Ectodermal cell (in vitro differentiated cells): ENCODE results near the gene RANBP1.
"Not testable (repeated sequence)": the region's sequence is repeated elsewhere in the genome, so short reads cannot be mapped to it uniquely, and the experiment has no call there.

ENCODE experiments used
- H3K27ac ChIP-seq: 2 replicates; pipeline ENCODE4 v1.7.0; 2013; ENCODE audit warnings: mild to moderate bottlenecking, low read depth, low read length; ENCODE audit not compliant: insufficient read depth, poor library complexity, severe bottlenecking
- H3K27me3 ChIP-seq: 2 replicates; pipeline ENCODE4 v1.7.0; 2013; ENCODE audit warnings: mild to moderate bottlenecking, low read length; ENCODE audit not compliant: insufficient read depth, control insufficient read depth, poor library complexity, severe bottlenecking
- H3K36me3 ChIP-seq: one replicate; pipeline ENCODE4 v1.7.0; 2013; ENCODE audit warnings: low read length; ENCODE audit not compliant: control insufficient read depth, insufficient read depth
- H3K4me1 ChIP-seq: one replicate; pipeline ENCODE4 v1.7.0; 2013; ENCODE audit warnings: low read length; ENCODE audit not compliant: control insufficient read depth, insufficient read depth
- H3K4me3 ChIP-seq: 2 replicates; pipeline ENCODE4 v1.7.0; 2013; ENCODE audit warnings: low read depth, low read length, control low read depth; ENCODE audit not compliant: insufficient read depth
- H3K9me3 ChIP-seq: 2 replicates; pipeline ENCODE4 v1.7.0; 2013; ENCODE audit warnings: mild to moderate bottlenecking, low read length, moderate library complexity; ENCODE audit not compliant: control insufficient read depth
- WGBS, 2 experiments: methylation state at CpG; one replicate each; pipeline ENCODE4 v1.1.7; 2013; ENCODE audit warnings: missing lambda C conversion rate in 2 of 2; 5-methylcytosine and 5-hydroxymethylcytosine counted together

Gene RANBP1

DNA sequence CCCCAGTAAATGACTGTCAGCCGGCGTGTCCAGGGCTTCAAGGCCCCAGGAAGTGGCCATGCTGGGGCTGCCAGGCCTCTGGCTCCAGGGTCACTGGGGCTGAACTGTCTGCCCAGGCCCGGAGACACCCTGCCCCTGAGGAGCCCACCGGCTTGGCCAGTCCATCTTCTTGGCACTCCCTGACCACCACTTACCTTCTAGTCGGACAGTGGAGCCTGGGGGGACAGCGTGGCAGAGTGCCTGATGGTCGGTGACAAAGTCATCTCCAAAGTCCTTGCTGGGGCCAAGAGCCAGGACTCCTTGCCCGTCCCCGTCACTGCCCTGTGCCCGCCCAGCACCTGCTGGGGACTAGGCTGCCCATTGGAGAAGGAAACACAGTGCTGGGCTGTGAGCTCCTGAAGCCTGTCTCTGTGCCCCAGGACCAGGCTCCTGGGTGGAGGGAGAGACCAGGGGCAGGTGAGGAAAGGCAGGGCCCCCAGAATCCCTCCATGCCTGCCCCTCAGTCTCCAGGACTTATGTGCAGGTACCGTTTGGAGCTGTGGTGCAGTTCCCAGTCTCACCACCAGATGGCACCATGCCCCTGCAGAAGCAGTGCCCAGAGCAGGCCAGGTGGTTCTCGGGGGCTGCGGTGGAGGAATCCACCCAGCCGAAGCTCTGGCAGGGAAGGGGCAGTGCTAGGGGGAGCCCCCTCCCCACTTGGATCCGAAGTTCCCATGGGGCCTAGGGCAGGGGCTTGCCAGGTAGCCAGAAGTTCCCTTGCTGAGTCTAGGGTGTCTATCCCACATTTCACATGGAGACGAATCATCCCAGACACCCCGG is 40.9 kb downstream of the RANBP1 start:
- H3K9me3 ChIP-seq, result no peaks in the 10 kb centered on the region
- no peak overlapping the region for H3K4me3 ChIP-seq
- H3K27ac ChIP-seq, result no peak overlapping the region
- WGBS, 2 experiments, result 57 to 58% methylated on average over 17 of the region's 17 CpGs
- no peaks in the 10 kb centered on the region for H3K36me3 ChIP-seq
- no peaks in the 10 kb centered on the region for H3K27me3 ChIP-seq
- peaks cover 18% of the 10 kb centered on the region for H3K4me1 ChIP-seq

DNA sequence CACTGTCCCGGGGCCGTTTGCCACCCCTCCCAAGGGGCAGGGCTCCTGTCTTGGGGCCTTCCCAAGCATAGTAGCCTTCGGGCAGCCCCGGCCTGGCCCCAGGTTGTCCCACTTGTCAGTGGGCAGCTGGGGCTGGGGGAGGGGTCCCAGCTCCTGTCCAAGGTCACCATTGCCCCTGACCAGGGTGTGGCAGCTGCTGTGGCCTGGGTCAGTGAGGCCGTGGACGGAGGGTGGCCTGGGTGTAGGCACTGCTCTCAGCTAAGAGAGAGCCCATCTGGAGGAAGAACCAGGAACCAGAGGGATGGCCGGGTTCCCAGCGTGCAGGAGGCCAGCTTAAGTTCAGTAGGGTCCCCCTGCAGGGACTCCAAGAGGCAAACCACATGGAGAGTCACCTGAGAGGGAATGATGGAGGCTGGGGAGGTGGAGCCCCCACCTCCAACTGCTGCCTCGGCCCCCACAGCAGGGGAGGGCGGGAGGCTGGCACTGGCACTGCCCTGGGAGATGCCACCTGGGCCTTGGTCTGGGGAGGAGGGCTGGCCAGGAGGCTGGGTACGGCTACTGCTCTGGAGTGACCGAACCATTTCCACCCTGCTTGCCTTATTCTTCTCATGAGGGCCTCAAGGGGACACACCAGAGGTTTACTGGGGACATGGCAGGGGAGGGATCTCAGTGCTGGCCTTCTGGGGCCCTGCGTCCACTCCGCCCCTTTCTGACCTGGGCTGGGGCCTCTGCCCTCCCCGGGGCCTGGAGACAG is 41.7 kb downstream of the RANBP1 start:
- 87 to 88% methylated on average over 15 of the region's 15 CpGs for WGBS, 2 experiments
- H3K27ac ChIP-seq, result no peak overlapping the region
- H3K9me3 ChIP-seq, result no peaks in the 10 kb centered on the region
- H3K36me3 ChIP-seq, result no peaks in the 10 kb centered on the region
- no peak overlapping the region for H3K4me3 ChIP-seq
- H3K27me3 ChIP-seq, result no peaks in the 10 kb centered on the region
- peaks cover 18% of the 10 kb centered on the region for H3K4me1 ChIP-seq

DNA sequence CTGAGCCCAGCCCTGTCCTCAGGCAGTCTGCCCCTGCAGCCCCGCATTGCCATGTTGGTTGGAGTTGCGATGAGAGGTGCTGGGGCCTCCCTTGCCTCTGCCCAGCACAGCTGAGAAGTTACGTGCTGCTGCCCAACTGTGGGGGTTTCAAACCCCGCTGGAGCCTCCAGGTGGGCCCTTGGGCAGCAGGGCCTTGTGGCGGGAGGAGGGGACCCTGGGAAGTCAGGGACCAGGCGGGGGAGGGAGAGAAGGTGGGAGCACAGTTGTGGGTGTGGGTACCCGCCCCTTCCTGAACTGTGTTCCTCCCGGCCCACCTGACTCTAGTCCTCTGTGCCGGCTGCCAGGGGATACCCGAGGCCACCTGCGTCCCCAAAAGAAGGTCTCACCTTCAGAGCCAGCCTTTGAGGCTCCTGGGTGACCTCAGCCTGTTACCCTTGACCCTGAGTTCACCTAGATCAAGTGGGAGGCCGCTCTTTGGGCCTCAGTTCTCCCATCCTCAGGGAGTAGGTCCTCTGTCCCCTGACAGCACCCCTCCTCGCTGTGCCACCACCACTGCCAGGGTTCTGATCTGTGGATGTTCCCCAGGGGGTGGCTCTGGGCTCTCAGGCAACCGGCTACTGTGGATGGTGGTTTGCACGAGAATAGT is 42.6 kb downstream of the RANBP1 start:
- Histone ChIP-seq H3K27me3 (no peaks in the 10 kb centered on the region), H3K4me1 (peaks cover 18% of the 10 kb centered on the region), H3K27ac (no peak overlapping the region), H3K9me3 (no peaks in the 10 kb centered on the region), H3K4me3 (no peak overlapping the region), H3K36me3 (no peaks in the 10 kb centered on the region)
- WGBS, 2 experiments, result 87% methylated on average over 15 of the region's 15 CpGs

DNA sequence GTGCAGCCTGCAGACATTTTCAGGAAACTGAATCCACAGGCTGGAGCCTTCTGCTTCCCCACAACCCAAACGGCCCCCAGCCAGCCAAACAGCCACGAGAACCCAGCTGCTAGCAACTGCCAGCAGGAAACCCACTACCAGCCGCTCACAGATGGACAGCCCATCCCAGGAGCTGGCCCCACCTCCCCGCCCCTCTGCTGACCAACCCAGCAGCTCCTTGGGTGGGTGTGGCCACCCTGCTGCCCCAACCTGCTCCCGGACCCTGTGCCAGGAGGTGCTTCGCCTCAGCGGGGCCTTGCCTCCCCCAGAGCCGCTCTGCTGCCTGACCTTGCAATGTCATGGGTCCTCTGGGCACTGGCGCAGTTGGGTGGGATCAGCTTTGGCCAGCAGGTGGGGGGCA is 43.2 kb downstream of the RANBP1 start:
- Histone ChIP-seq H3K4me3 (no peak overlapping the region), H3K4me1 (peaks cover 14% of the 10 kb centered on the region), H3K27me3 (no peaks in the 10 kb centered on the region), H3K9me3 (no peaks in the 10 kb centered on the region), H3K36me3 (no peaks in the 10 kb centered on the region), H3K27ac (no peak overlapping the region)
- 24 to 31% methylated on average over 9 of the region's 9 CpGs for WGBS, 2 experiments

DNA sequence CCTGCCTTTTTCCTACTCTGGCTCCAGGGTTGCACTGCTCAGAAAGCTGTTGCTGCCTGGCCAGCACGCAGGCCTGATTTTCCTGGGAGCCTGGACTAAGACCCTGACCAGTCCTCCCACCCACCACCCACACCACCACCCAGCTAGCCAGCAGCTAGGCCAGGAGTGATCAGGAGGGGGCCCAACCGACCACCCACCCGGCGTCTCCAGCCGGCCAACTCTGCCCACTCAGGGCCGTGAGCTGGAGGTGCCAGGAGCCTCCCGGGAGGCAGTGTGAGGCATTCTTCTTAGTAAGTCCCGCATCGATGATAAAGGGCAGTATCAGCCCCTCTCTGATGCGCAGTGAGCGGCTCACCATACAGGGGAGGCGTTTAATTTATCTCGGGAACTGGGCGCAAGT is 43.6 kb downstream of the RANBP1 start:
- not testable (repeated sequence) for H3K27me3 ChIP-seq, H3K36me3 ChIP-seq, H3K9me3 ChIP-seq, H3K4me1 ChIP-seq, H3K4me3 ChIP-seq, H3K27ac ChIP-seq
- WGBS, 2 experiments, result 87 to 91% methylated on average over 9 to 10 of the region's 14 CpGs

DNA sequence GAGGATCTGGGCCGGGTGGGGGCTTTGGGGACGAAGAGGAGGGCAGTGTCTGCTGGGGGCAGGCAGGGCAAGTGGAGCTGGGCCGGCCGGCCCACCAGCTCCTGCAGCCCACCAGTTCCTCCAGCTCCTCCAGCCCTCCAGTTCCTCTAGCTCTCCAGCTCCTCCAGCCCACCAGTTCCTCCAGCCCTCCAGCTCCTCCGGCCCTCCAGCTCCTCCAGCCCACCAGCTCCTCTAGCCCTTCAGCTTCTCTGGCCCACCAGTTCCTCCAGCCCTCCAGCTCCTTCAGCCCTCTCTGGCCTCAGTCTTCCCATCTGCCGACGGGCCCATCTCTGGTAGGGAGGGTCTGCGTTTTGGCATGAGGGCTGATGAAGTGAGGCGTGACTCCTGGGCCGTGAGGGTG is 44.1 kb downstream of the RANBP1 start:
- no peaks in the 10 kb centered on the region for H3K9me3 ChIP-seq
- H3K4me3 ChIP-seq, result no peak overlapping the region
- no peaks in the 10 kb centered on the region for H3K36me3 ChIP-seq
- no peaks in the 10 kb centered on the region for H3K27me3 ChIP-seq
- 93 to 95% methylated on average over 10 of the region's 10 CpGs for WGBS, 2 experiments
- peaks cover 8% of the 10 kb centered on the region for H3K4me1 ChIP-seq
- H3K27ac ChIP-seq, result no peak overlapping the region

DNA sequence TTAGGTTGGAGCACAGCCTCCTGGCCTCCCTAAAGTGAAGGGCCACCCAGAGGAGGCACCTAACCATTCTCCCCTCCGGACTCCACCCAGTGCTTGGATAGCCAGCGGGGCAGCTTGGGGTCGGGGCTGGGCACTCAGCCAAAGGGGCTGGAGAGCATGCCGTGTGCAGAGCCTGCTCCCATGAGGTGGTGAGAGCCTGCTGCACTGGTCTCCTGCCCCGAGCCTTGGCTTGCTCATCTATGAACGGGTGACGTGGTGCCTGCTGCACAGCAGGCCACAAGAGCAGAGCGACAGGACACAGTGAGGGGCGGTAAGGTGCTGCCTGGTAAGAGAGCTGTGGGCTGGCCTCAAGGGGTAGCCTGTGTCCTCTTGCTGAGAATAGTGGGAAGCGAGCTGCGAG is 49.0 kb downstream of the RANBP1 start:
- H3K27me3 ChIP-seq, result no peaks in the 10 kb centered on the region
- no peak overlapping the region for H3K27ac ChIP-seq
- no peaks in the 10 kb centered on the region for H3K36me3 ChIP-seq
- H3K9me3 ChIP-seq, result no peaks in the 10 kb centered on the region
- no peaks in the 10 kb centered on the region for H3K4me1 ChIP-seq
- 91 to 92% methylated on average over 11 of the region's 11 CpGs for WGBS, 2 experiments
- no peak overlapping the region for H3K4me3 ChIP-seq

DNA sequence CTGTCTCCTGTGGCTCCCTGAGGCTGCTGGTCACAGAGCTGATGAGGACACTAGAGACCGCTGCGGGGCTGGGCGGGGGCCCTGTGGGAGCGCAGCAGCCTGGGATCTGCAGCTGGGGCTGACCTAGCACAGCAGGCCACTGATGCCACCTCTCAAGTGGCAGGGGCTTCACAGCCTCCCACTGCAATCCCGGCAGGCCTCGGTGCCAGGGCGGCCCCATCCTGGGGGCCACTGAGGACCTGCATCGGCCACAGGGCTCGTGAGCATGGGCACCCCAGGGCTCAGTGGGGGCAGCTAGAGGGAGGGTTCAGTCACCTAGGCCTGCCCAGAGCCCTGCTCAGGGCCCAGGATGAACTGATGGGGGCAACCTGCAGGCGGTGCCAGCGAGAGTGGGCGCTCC is 49.5 kb downstream of the RANBP1 start:
- WGBS, 2 experiments, result 91 to 92% methylated on average over 12 of the region's 12 CpGs
- no peaks in the 10 kb centered on the region for H3K9me3 ChIP-seq
- no peaks in the 10 kb centered on the region for H3K4me1 ChIP-seq
- H3K27me3 ChIP-seq, result no peaks in the 10 kb centered on the region
- no peaks in the 10 kb centered on the region for H3K36me3 ChIP-seq
- H3K27ac ChIP-seq, result no peak overlapping the region
- no peak overlapping the region for H3K4me3 ChIP-seq

DNA sequence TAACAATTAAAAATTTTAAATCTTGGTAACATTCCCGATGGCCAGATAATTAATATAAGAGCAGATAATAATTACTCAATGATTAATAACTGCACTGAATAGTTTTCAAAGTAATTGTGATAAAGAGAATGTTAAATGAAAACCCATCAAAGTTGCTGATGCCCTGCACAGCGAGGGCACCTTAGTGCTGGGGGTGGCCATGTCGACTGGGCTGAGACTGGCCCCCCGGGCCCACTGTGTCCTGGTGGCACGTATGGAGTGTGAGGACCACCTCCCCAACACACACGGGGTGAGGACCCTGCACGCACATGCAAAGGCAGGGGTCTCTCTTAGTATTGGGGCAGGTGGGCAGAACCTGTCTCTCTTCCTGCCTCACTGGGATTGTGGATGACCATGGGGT is 50.0 kb downstream of the RANBP1 start:
- Histone ChIP-seq H3K27me3 (no peaks in the 10 kb centered on the region), H3K4me1 (no peaks in the 10 kb centered on the region), H3K27ac (no peak overlapping the region), H3K4me3 (no peak overlapping the region), H3K9me3 (no peaks in the 10 kb centered on the region), H3K36me3 (no peaks in the 10 kb centered on the region)
- 91 to 93% methylated on average over 6 of the region's 7 CpGs for whole genome bisulfite sequencing, 2 experiments

DNA sequence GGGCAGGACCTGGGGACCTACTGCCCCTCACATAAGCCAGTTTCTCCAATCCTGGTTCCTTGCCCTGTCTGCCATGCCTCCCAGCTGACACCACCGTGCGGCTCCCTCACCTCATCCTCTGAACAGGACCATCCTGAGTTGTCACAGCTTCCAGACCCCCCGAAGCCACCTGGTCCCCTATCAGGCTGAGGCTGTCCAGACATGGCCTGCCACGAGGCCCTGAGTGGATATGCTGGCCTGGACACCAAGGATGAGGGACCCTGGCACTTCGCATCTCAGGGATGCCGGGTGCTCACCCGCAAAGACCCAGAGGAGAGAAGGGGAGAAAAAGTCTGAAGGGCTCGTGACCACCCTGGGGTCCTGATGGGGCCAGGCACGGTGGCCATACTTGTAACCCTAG is 50.8 kb downstream of the RANBP1 start:
- H3K27me3 ChIP-seq, result no peaks in the 10 kb centered on the region
- no peaks in the 10 kb centered on the region for H3K36me3 ChIP-seq
- no peak overlapping the region for H3K27ac ChIP-seq
- H3K9me3 ChIP-seq, result no peaks in the 10 kb centered on the region
- H3K4me3 ChIP-seq, result no peak overlapping the region
- 93% methylated on average over 9 of the region's 9 CpGs for WGBS, 2 experiments
- H3K4me1 ChIP-seq, result no peaks in the 10 kb centered on the region
